Naive thymus-derived CD4-positive, alpha-beta T cell (primary cell): ENCODE data around the gene USP48. TPM values are rescaled to one million over a fixed set of nuclear protein-coding genes. Genes with fewer than 3 reads are reported as not detected.
"Not testable (repeated sequence)": the region's sequence is repeated elsewhere in the genome, so short reads cannot be mapped to it uniquely, and the experiment has no call there.

Experiments used
- ATAC-seq: fragments of 150-1000 bp; cut with Tn5 transposase; 2 replicates; pipeline ENCODE4 v1.10.0; 2021; ENCODE audit warnings: mild to moderate bottlenecking, moderate library complexity
- CTCF ChIA-PET: fragments of 350-600 bp; sonication (Branson Sonifier 250); formaldehyde crosslinking; loops from one replicate; lab custom pipeline; 2021; ENCODE audit warnings: antibody characterized with exemption; lab: Charles Lee
- POLR2A ChIA-PET: fragments of 350-600 bp; sonication (Branson Sonifier 250); formaldehyde crosslinking; loops from one replicate; lab custom pipeline; 2021; ENCODE audit warnings: antibody characterized with exemption, inconsistent platforms; lab: Charles Lee
- DNase-seq, 9 donors: peaks; one replicate each; pipeline versions ENCODE4 v3.0.0 to v3.0.0-alpha.2; 2020 to 2022; ENCODE audit warnings: mixed read lengths in 1 of 9
- H3K27ac ChIP-seq: one replicate; pipeline ENCODE4 v1.7.0; 2013; ENCODE audit warnings: mild to moderate bottlenecking, low read depth, low read length, moderate library complexity
- H3K27me3 ChIP-seq, 2 donors: one replicate each; pipeline ENCODE4 v1.7.0; 2013; ENCODE audit warnings: low read length in 2 of 2, mild to moderate bottlenecking in 2 of 2, moderate library complexity in 2 of 2; ENCODE audit not compliant: control insufficient read depth in 2 of 2, insufficient read depth in 2 of 2
- H3K36me3 ChIP-seq, 3 experiments: 1 replicate in 2 of 3; 2 replicates in 1 of 3; pipeline ENCODE4 v1.7.0; 2013; ENCODE audit warnings: low read length in 3 of 3, mild to moderate bottlenecking in 3 of 3, moderate library complexity in 1 of 3; ENCODE audit not compliant: insufficient read depth in 3 of 3, control insufficient read depth in 2 of 3
- H3K4me1 ChIP-seq, 2 donors: one replicate each; pipeline ENCODE4 v1.7.0; 2013; ENCODE audit warnings: low read length in 2 of 2, mild to moderate bottlenecking in 2 of 2, moderate library complexity in 1 of 2; ENCODE audit not compliant: control insufficient read depth in 2 of 2, insufficient read depth in 2 of 2
- H3K4me3 ChIP-seq: 2 replicates; pipeline ENCODE4 v1.7.0; 2013; ENCODE audit warnings: mild to moderate bottlenecking, low read length
- H3K9me3 ChIP-seq, 3 experiments: 1 replicate in 2 of 3; 2 replicates in 1 of 3; pipeline ENCODE4 v1.7.0; 2013; ENCODE audit warnings: low read length in 3 of 3; ENCODE audit not compliant: control insufficient read depth in 2 of 3
- H3K27ac Mint-ChIP-seq, 9 donors: one replicate each; pipeline ENCODE4 v1.8.0; 2020 to 2022; ENCODE audit warnings: mixed read lengths in 9 of 9, mild to moderate bottlenecking in 8 of 9, moderate library complexity in 5 of 9, inconsistent platforms in 2 of 9
- H3K27me3 Mint-ChIP-seq, 5 donors: one replicate each; pipeline ENCODE4 v1.8.0; 2021 to 2022; ENCODE audit warnings: mixed read lengths in 5 of 5, mild to moderate bottlenecking in 1 of 5
- H3K36me3 Mint-ChIP-seq, 5 donors: one replicate each; pipeline ENCODE4 v1.8.0; 2020 to 2022; ENCODE audit warnings: mixed read lengths in 5 of 5, mild to moderate bottlenecking in 3 of 5, inconsistent platforms in 1 of 5
- H3K4me1 Mint-ChIP-seq, 7 donors: one replicate each; pipeline ENCODE4 v1.8.0; 2020 to 2022; ENCODE audit warnings: mixed read lengths in 7 of 7, mild to moderate bottlenecking in 3 of 7, inconsistent platforms in 1 of 7
- H3K4me3 Mint-ChIP-seq, 10 donors: one replicate each; pipeline ENCODE4 v1.8.0; 2020 to 2022; ENCODE audit warnings: mild to moderate bottlenecking in 10 of 10, mixed read lengths in 10 of 10, moderate library complexity in 6 of 10, inconsistent platforms in 2 of 10
- H3K9me3 Mint-ChIP-seq, 11 donors: one replicate each; pipeline ENCODE4 v1.8.0; 2020 to 2022; ENCODE audit warnings: mixed read lengths in 11 of 11, mild to moderate bottlenecking in 4 of 11, inconsistent platforms in 1 of 11, moderate library complexity in 1 of 11
- intact Hi-C, 2 donors: fragments of 100-400 bp; cut with micrococcal nuclease; formaldehyde crosslinking; loops; one replicate each; pipeline ENCODE4 v1.15.1; 2023
- polyA plus RNA-seq, 2 donors: library from polyadenylated mRNA; unstranded; fragments of 300-500 nt; fragmentation: Illumina TruSeq; gene quantifications; one replicate each; pipeline ENCODE4 v1.2.3, GENCODE V29; 2021
- total RNA-seq, 6 experiments: library from RNA in 5 of 6; stranded (reverse) in 5 of 6; gene quantifications; 1 replicate in 5 of 6; 2 replicates in 1 of 6; pipeline ENCODE4 v1.2.3 and lab custom pipeline; 2021 to 2026

Gene USP48
- total and polyA plus RNA-seq, 7 experiments from 2014 or later: 34.8 to 107 (median 79.5) TPM

- Mint-ChIP-seq H3K36me3 (peaks cover 0 to 11% (median 9%) of the 10 kb centered on the region in 5 donors), H3K4me1 (peaks cover 31 to 54% (median 46%) of the 10 kb centered on the region in 7 donors)
- H3K27me3 Mint-ChIP-seq, H3K9me3 ChIP-seq, CTCF ChIA-PET, H3K27me3 ChIP-seq, ATAC-seq, DNase-seq, H3K4me3 ChIP-seq, H3K27ac ChIP-seq, H3K27ac Mint-ChIP-seq, H3K9me3 Mint-ChIP-seq, H3K36me3 ChIP-seq, intact Hi-C loops, H3K4me3 Mint-ChIP-seq: not testable (repeated sequence)
- H3K4me1 ChIP-seq: peaks cover 0 to 17% of the 10 kb centered on the region in 2 donors
- POLR2A ChIA-PET: interaction anchor here (1.2 kb wide), 1 partner anchor 330 kb away, joined by 3 read pairs; no protein-coding TSS in a partner anchor
These were observed 12.3 kb downstream of the USP48 start for GRCh38 chr1:21770602-21771001.

GRCh38 chr1:21770201-21770600, 12.7 kb downstream of the USP48 start:
- intact Hi-C loops: no loop called here
- POLR2A ChIA-PET: interaction anchor here (1.2 kb wide), 1 partner anchor 330 kb away, joined by 3 read pairs; no protein-coding TSS in a partner anchor
- peak overlapping the region in 3 of 10 donors; percentile 3 to 33 (median 11) for H3K4me3 Mint-ChIP-seq
- H3K4me1 ChIP-seq: peaks cover 0 to 15% of the 10 kb centered on the region in 2 donors
- H3K27me3 Mint-ChIP-seq: no peaks in the 10 kb centered on the region
- H3K36me3 ChIP-seq: no peaks in the 10 kb centered on the region
- H3K4me1 Mint-ChIP-seq: peaks cover 33 to 54% (median 46%) of the 10 kb centered on the region in 7 donors
- no peak overlapping the region for H3K27ac ChIP-seq
- no peaks in the 10 kb centered on the region for H3K9me3 Mint-ChIP-seq
- H3K27me3 ChIP-seq: no peaks in the 10 kb centered on the region
- H3K27ac Mint-ChIP-seq: peak overlapping the region in 3 of 9 donors; percentile 4 to 24 (median 20)
- H3K36me3 Mint-ChIP-seq: peaks cover 0 to 11% (median 9%) of the 10 kb centered on the region in 5 donors
- ATAC-seq: no peak
- CTCF ChIA-PET: no interaction called here
- no peak overlapping the region for H3K4me3 ChIP-seq
- DNase-seq: no peak
- H3K9me3 ChIP-seq: no peaks in the 10 kb centered on the region

- H3K4me3 Mint-ChIP-seq, H3K27me3 Mint-ChIP-seq, ATAC-seq, H3K9me3 Mint-ChIP-seq, H3K36me3 ChIP-seq, intact Hi-C loops, H3K9me3 ChIP-seq, H3K4me3 ChIP-seq, H3K27me3 ChIP-seq, H3K27ac ChIP-seq, DNase-seq, CTCF ChIA-PET, H3K27ac Mint-ChIP-seq, H3K4me1 ChIP-seq: not testable (repeated sequence)
- Mint-ChIP-seq H3K4me1 (peaks cover 36 to 64% (median 56%) of the 10 kb centered on the region in 7 donors), H3K36me3 (peaks cover 0 to 13% (median 9%) of the 10 kb centered on the region in 5 donors)
- POLR2A ChIA-PET: interaction anchor here (0.9 kb wide), 1 partner anchor 16 kb away, joined by 4 read pairs; the partner anchor contains the start of gene USP48
These were observed 15.8 kb downstream of the USP48 start for GRCh38 chr1:21767106-21767505.

GRCh38 chr1:21766210-21766609, 16.7 kb downstream of the USP48 start:
- H3K36me3 Mint-ChIP-seq: peaks cover 0 to 13% (median 9%) of the 10 kb centered on the region in 5 donors
- CTCF ChIA-PET: no interaction called here
- Histone ChIP-seq H3K9me3 (no peaks in the 10 kb centered on the region), H3K4me3 (no peak overlapping the region), H3K4me1 (peaks cover 0 to 6% of the 10 kb centered on the region in 2 donors), H3K27ac (no peak overlapping the region), H3K27me3 (no peaks in the 10 kb centered on the region), H3K36me3 (no peaks in the 10 kb centered on the region)
- peaks cover 40 to 70% (median 59%) of the 10 kb centered on the region in 7 donors for H3K4me1 Mint-ChIP-seq
- H3K27ac Mint-ChIP-seq: peak overlapping the region in 4 of 9 donors; percentile 22 to 61 (median 46)
- H3K9me3 Mint-ChIP-seq: no peaks in the 10 kb centered on the region
- no peak for DNase-seq
- no peaks in the 10 kb centered on the region for H3K27me3 Mint-ChIP-seq
- intact Hi-C loops: no loop called here
- POLR2A ChIA-PET: no interaction called here
- peak overlapping the region in 1 of 10 donors; percentile 52 for H3K4me3 Mint-ChIP-seq
- no peak for ATAC-seq

- no peaks in the 10 kb centered on the region for H3K27me3 ChIP-seq
- Mint-ChIP-seq H3K4me1 (peaks cover 38 to 69% (median 56%) of the 10 kb centered on the region in 7 donors), H3K4me3 (peak overlapping the region in 1 of 10 donors; percentile 15), H3K36me3 (peaks cover 0 to 9% (median 5%) of the 10 kb centered on the region in 5 donors), H3K9me3 (no peaks in the 10 kb centered on the region), H3K27me3 (no peaks in the 10 kb centered on the region), H3K27ac (peak overlapping the region in 1 of 9 donors; percentile 45)
- H3K9me3 ChIP-seq: no peaks in the 10 kb centered on the region
- H3K27ac ChIP-seq: no peak overlapping the region
- intact Hi-C loops: no loop called here
- ChIA-PET POLR2A (no interaction called here), CTCF (interaction anchor here (0.6 kb wide), 1 partner anchor 44 kb away, joined by 3 read pairs; no protein-coding TSS in a partner anchor)
- ATAC-seq (peak; percentile 82), DNase-seq (no peak)
- H3K4me1 ChIP-seq: peaks cover 0 to under 1% of the 10 kb centered on the region in 2 donors
- no peaks in the 10 kb centered on the region for H3K36me3 ChIP-seq
- no peak overlapping the region for H3K4me3 ChIP-seq
These were observed 18.1 kb downstream of the USP48 start for GRCh38 chr1:21764615-21765423.

- no peaks in the 10 kb centered on the region for H3K27me3 Mint-ChIP-seq
- H3K4me1 ChIP-seq: no peaks in the 10 kb centered on the region
- H3K27ac Mint-ChIP-seq: peak overlapping the region in 4 of 9 donors; percentile 10 to 85 (median 42)
- CTCF ChIA-PET: no interaction called here
- peaks cover 43 to 70% (median 59%) of the 10 kb centered on the region in 7 donors for H3K4me1 Mint-ChIP-seq
- no peaks in the 10 kb centered on the region for H3K9me3 Mint-ChIP-seq
- H3K9me3 ChIP-seq: no peaks in the 10 kb centered on the region
- intact Hi-C loops: no loop called here
- peak overlapping the region in 1 of 10 donors; percentile 3 for H3K4me3 Mint-ChIP-seq
- H3K36me3 Mint-ChIP-seq: peaks cover 0 to 5% (median 2%) of the 10 kb centered on the region in 5 donors
- H3K27me3 ChIP-seq: no peaks in the 10 kb centered on the region
- H3K27ac ChIP-seq: no peak overlapping the region
- POLR2A ChIA-PET: no interaction called here
- H3K36me3 ChIP-seq: no peaks in the 10 kb centered on the region
- no peak overlapping the region for H3K4me3 ChIP-seq
- ATAC-seq: no peak
- no peak for DNase-seq
These were observed 19.1 kb downstream of the USP48 start for GRCh38 chr1:21763694-21764419.
